Measurements from ENCODE around the gene DDX41.
"Not testable (repeated sequence)": the region's sequence is repeated elsewhere in the genome, so short reads cannot be mapped to it uniquely, and the experiment has no call there.

Gene DDX41

DNA sequence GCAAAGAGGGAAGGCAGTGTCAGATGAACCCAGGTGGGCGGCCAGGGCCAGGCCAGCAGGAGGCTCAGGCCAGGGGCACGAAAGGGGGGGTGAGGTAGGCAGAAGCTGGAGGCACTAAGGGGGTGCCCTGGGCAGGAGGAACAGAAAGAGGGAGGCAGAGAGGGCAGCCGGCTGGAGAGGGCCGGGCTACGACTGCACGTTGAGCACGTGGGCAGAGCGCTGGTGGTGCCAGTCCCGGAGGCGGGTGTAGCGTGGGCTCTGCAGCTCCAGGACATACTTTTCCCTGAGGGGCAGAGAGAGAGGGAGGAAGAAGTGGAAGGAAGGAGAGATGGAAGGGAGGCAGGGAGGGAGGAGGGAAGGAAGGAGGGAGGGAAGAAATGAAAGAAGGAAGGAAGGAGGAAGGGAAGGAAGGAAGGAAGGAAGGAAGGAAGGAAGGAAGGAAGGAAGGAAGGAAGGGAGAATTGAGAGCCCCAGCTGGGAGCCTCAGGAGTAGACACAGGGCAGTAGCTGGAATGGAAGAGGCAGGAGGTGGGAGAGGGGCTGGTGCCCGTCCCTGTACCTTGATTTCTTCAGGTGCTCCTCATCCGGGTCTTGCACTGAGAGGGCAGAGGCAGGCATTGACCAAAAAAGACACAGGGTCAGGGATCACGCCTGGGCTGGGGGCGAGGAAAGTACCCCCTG is 26.3 kb downstream of the DDX41 start:
- TF ChIP-seq, protein P1, sequence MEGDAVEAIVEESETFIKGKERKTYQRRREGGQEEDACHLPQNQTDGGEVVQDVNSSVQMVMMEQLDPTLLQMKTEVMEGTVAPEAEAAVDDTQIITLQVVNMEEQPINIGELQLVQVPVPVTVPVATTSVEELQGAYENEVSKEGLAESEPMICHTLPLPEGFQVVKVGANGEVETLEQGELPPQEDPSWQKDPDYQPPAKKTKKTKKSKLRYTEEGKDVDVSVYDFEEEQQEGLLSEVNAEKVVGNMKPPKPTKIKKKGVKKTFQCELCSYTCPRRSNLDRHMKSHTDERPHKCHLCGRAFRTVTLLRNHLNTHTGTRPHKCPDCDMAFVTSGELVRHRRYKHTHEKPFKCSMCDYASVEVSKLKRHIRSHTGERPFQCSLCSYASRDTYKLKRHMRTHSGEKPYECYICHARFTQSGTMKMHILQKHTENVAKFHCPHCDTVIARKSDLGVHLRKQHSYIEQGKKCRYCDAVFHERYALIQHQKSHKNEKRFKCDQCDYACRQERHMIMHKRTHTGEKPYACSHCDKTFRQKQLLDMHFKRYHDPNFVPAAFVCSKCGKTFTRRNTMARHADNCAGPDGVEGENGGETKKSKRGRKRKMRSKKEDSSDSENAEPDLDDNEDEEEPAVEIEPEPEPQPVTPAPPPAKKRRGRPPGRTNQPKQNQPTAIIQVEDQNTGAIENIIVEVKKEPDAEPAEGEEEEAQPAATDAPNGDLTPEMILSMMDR (conservative IDR thresholded peaks at IDR 0.05; ENCODE audit: low read depth, low read length) = no peak
- DNase-seq (ENCODE audit: low read depth) = no peak

DNA sequence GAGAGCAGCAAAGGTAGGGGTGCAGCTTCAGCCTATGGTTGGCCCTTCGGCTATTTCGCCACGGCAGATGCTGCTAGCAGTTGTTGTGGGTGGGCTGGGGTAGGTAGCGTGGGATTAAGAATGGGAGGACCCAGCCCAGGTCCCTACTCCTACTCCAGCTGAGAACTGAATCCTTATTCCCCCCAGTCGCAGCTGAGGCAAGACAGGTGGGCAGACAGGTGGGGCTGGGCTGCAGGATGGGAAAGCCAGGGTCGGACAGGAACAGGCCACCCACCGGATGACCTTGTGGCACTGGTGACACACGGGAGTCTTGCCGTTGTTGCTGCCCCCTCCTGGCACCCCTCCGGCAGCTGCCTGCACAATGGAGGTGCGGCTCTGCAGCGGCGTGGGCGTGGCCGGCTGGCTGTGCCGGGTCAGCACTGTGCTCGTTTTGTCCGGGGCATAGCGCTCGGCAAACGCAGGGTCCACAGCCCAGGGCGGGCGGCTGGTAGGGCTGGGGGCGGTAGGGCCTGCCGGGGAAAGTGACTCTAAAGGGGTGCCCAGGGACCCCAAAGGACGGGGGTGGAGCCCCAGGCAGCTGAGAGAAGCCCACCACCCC is 27.5 kb downstream of the DDX41 start:
- DNase-seq (ENCODE audit: low read depth) = no peak
- TF ChIP-seq, protein P1 (conservative IDR thresholded peaks at IDR 0.05; ENCODE audit: low read depth, low read length) = peak; percentile 22
- H3K4me3 ChIP-seq (ENCODE audit: low read depth, low read length) = no peak overlapping the region

More for the DNA sequence above, 26.3 kb downstream of the DDX41 start:
- no peak overlapping the region for H3K4me3 ChIP-seq (ENCODE audit: low read depth, low read length)

DNA sequence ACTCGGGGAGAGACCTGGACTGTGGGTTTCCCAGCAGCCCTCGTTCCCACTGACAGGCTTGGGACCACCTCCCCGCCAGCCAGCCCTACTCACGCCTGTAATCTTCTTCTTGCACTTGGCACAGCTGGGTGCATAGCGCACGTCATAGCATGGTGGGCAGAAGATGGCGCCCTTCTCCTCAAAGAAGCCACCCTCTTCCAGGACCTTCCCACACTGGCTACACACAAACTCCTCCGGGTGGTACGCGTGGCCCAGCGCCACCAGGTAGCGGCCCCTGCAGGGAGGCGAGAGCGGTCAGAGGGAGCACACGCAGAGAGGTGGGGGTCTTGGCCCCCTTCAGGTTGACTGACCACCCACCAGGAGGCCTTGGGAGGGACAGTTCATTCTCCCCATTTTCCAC is 28.8 kb downstream of the DDX41 start:
- H3K4me3 ChIP-seq (ENCODE audit: low read depth, low read length) = no peak overlapping the region
- DNase-seq (ENCODE audit: low read depth) = no peak
- TF ChIP-seq, protein P1 (conservative IDR thresholded peaks at IDR 0.05; ENCODE audit: low read depth, low read length) = no peak

DNA sequence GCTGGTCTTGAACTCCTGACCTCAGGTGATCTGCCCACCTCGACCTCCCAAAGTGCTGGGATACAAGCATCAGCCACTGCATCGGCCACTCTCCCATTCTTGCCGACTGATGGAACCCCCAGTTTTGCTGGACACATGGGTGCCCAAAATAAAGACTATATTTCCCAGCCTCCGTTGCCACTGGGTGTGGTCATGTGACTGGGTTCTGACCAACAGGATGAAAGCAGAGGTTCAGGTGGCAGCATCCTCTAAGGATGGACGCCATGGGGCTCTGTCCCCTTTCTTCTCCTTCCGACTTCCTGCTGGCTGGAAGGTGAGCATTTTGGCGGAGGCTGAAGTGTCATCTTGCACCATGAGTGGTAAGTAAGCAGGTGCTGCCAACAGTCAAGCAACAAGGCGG is 29.6 kb downstream of the DDX41 start:
- DNase-seq (ENCODE audit: low read depth) = no peak
- H3K4me3 ChIP-seq (ENCODE audit: low read depth, low read length) = no peak overlapping the region
- TF ChIP-seq, protein P1 (conservative IDR thresholded peaks at IDR 0.05; ENCODE audit: low read depth, low read length) = no peak

DNA sequence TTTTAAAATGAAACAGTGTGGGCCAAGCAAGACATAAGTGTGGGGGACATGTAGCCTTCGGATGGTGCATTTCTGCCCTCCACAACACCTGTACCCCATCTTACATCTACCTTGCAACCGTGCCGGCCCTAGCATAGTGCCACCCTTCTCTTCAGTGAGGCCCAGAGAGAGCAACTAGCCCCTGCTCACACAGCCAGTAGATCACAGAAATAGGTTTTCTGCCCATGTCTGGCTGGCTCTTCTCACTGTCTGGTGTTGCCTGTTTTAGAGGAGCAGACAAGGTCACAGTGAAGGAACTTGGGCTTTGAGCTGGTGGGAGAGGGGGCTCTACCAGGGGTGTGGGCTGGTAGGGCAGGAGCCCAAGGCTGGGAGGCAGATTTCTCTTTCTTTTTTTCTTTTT is 30.5 kb downstream of the DDX41 start:
- no peak for DNase-seq (ENCODE audit: low read depth)
- H3K4me3 ChIP-seq (ENCODE audit: low read depth, low read length) = no peak overlapping the region
- TF ChIP-seq, protein P1 (conservative IDR thresholded peaks at IDR 0.05; ENCODE audit: low read depth, low read length) = no peak

DNA sequence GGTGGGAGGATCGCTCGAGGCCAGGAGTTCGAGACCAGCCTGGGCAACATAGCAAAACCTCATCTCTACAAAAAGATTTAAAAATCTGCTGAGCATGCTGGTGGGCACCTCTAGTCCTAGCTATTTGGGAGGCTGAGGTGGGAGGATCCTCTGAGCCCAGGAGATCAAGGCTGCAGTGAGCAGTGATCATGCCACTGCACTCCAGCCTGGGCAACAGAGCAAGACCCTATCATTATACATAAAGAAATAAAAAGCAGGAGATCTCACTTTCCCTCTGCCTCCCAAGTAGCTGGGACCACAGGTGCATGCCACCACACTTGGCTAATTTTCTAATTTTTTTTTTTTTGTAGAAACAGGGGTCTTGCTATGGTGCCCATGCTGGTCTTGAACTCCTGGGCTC is 31.0 kb downstream of the DDX41 start:
- not testable (repeated sequence) for DNase-seq (ENCODE audit: low read depth); H3K4me3 ChIP-seq (ENCODE audit: low read depth, low read length)

DNA sequence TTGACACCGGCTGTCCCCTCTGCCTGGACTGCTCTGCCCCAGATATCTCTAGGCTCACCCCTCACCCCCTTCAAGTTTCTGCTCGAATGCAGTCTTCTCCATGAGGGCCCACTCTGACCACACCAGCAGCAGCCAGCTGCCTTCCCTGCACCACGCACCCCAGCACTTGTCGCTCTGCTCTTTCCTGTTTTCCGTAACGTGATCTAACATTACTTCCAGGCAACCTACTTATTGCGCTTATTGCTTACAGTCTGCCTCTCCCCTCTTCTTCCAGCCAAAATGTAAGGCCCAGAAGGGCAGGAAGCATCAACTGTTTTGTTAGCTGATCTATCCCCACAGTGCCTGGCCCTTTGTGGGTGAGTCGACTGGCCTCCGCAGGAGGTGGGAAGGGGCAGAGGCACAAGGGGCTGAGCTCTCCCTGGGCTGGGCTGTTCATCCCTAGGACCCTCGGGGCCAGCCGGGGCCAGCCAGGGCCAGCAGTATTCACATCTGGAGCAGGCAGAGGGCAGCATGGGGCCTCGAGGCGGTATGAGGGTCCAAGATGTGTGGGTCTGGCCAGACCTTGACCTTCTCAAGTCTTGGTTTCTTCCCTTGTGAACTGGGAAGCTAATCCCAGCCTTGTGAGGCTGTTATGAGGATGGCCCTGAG is 31.7 kb downstream of the DDX41 start:
- TF ChIP-seq, protein P1 (conservative IDR thresholded peaks at IDR 0.05; ENCODE audit: low read depth, low read length) = no peak
- H3K4me3 ChIP-seq (ENCODE audit: low read depth, low read length) = no peak overlapping the region
- peak; percentile 47 for DNase-seq (ENCODE audit: low read depth)

Data from choroid plexus epithelial cell (primary cell).